Measurements from ENCODE around the gene BRI3BP.

Gene BRI3BP

DNA sequence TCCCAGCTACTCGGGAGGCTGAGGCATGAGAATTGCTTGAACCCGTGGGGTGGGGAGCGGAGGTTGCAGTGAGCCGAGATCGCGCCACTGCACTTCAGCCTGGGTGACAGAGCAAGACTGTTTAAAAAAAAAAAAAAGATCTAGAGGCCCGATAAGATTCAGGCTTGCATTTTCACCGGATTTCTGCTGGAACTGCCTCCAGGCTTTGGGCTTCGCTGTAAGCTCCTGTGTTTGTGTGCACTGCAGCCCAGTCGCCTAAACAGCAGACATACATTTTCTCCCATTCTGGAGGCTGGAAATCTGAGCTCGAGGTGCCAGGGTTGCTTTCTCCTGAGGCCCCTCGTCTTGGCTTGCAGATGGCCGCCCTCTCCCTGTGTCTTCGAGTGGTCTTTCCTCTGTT lies 12.2 kb downstream of the BRI3BP start:
- 0 out of 2 replicates have a peak, but pooled peaks cover 4% of the 10 kb centered on the region for H3K36me3 ChIP-seq (ENCODE audit: low read depth)
- TF ChIP-seq CTCF (IDR thresholded peaks at IDR 0.05; ENCODE audit: poor library complexity, severe bottlenecking) = no peak
- DNase-seq (ENCODE audit: low spot score) = no peak

GRCh38 chr12:125006365-125006764 lies 12.9 kb downstream of the BRI3BP start:
- ATAC-seq (ENCODE audit: low read depth) = no peak; the same call in 2 of the 3 replicates
- H3K36me3 ChIP-seq (ENCODE audit: low read depth) = 0 out of 2 replicates have a peak, but pooled peaks cover 4% of the 10 kb centered on the region

More for the DNA sequence above, 12.2 kb downstream of the BRI3BP start:
- H3K4me3 ChIP-seq (ENCODE audit: severe bottlenecking) = no peak overlapping the region
- no peak for ATAC-seq (ENCODE audit: low read depth)
- H3K9me3 ChIP-seq (ENCODE audit: severe bottlenecking) = no peaks in the 10 kb centered on the region
- no peak overlapping the region for H3K27ac ChIP-seq (ENCODE audit: poor library complexity, severe bottlenecking)
- H3K4me1 ChIP-seq (ENCODE audit: insufficient read depth, poor library complexity, severe bottlenecking) = no peaks in the 10 kb centered on the region
- H3K27me3 ChIP-seq (ENCODE audit: insufficient read depth, poor library complexity, severe bottlenecking) = no peaks in the 10 kb centered on the region

DNA sequence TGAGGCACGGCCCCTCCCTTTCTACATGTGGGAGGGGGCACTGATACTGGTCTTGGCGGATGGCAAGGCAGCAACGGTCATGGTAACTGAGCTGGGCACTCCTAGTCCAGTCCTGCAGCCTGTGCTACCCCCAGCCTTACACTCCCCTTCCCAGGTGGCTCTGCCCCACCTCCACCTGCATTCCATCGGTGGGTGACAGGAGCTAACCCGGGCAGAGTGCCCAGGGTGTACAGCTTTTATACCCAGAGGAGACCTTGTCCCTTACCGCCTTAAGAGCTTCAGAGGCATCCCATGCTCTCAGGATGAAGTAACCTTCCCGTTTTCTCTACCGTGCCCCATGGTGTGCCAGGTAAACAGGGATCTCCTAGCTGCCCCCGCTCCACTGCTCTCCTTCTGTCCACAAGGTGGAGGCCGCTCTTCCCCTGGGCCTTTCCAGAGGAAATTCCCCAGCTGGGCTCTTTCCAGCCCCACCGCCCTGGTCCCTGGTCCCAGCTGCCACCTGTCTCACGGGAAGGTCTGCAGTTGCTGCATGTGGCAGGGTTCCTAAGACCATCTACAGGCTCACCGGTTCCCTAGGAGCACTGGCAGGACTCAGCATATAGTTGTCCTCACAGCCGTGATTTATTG lies 20.5 kb downstream of the BRI3BP start:
- 0 out of 3 replicates have a peak, but pooled peaks have one; percentile 12 for ATAC-seq (ENCODE audit: low read depth)
- no peak for DNase-seq (ENCODE audit: low spot score)
- Histone ChIP-seq H3K4me1 (ENCODE audit: insufficient read depth, poor library complexity, severe bottlenecking) (no peaks in the 10 kb centered on the region), H3K27me3 (ENCODE audit: insufficient read depth, poor library complexity, severe bottlenecking) (no peaks in the 10 kb centered on the region), H3K27ac (ENCODE audit: poor library complexity, severe bottlenecking) (no peak overlapping the region), H3K9me3 (ENCODE audit: severe bottlenecking) (no peaks in the 10 kb centered on the region), H3K4me3 (ENCODE audit: severe bottlenecking) (no peak overlapping the region), H3K36me3 (ENCODE audit: low read depth) (peaks cover 19% of the 10 kb centered on the region; the same call in 1 of the 2 replicates)
- no peak for TF ChIP-seq CTCF (IDR thresholded peaks at IDR 0.05; ENCODE audit: poor library complexity, severe bottlenecking)

More at GRCh38 chr12:125006365-125006764, 12.9 kb downstream of the BRI3BP start:
- no peaks in the 10 kb centered on the region for H3K27me3 ChIP-seq (ENCODE audit: insufficient read depth, poor library complexity, severe bottlenecking)
- no peaks in the 10 kb centered on the region for H3K4me1 ChIP-seq (ENCODE audit: insufficient read depth, poor library complexity, severe bottlenecking)
- H3K27ac ChIP-seq (ENCODE audit: poor library complexity, severe bottlenecking) = no peak overlapping the region
- no peak for TF ChIP-seq CTCF (IDR thresholded peaks at IDR 0.05; ENCODE audit: poor library complexity, severe bottlenecking)
- no peak for DNase-seq (ENCODE audit: low spot score)
- no peak overlapping the region for H3K4me3 ChIP-seq (ENCODE audit: severe bottlenecking)
- no peaks in the 10 kb centered on the region for H3K9me3 ChIP-seq (ENCODE audit: severe bottlenecking)

DNA sequence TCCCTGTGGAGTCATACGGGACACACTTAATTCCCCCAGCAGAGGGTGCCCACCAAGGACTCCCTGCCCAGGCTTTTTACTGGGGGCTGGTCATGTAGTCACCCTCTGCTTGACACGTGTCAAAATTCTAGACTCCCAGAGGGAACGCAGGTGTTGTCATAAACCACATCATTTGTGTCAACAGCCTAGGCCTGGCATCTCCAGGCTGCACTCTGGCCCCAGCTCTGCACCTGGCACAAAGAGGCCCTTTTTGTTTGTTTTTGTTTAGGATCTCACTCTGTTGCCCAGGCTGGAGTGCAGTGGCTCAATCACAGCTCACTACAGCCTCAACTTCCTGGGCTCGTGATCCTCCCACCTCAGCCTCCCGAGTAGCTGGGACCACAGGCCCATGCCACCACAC lies 21.1 kb downstream of the BRI3BP start:
- DNase-seq (ENCODE audit: low spot score) (no peak), ATAC-seq (ENCODE audit: low read depth) (no peak)
- Histone ChIP-seq H3K27ac (ENCODE audit: poor library complexity, severe bottlenecking) (no peak overlapping the region), H3K27me3 (ENCODE audit: insufficient read depth, poor library complexity, severe bottlenecking) (no peaks in the 10 kb centered on the region), H3K4me3 (ENCODE audit: severe bottlenecking) (no peak overlapping the region), H3K9me3 (ENCODE audit: severe bottlenecking) (no peaks in the 10 kb centered on the region), H3K36me3 (ENCODE audit: low read depth) (peaks cover 19% of the 10 kb centered on the region; the same call in 1 of the 2 replicates), H3K4me1 (ENCODE audit: insufficient read depth, poor library complexity, severe bottlenecking) (no peaks in the 10 kb centered on the region)
- TF ChIP-seq CTCF (IDR thresholded peaks at IDR 0.05; ENCODE audit: poor library complexity, severe bottlenecking) = no peak

- Histone ChIP-seq H3K4me3 (ENCODE audit: severe bottlenecking) (no peak overlapping the region), H3K36me3 (ENCODE audit: low read depth) (peaks cover 15% of the 10 kb centered on the region; the same call in 1 of the 2 replicates), H3K9me3 (ENCODE audit: severe bottlenecking) (no peaks in the 10 kb centered on the region), H3K27me3 (ENCODE audit: insufficient read depth, poor library complexity, severe bottlenecking) (no peaks in the 10 kb centered on the region), H3K4me1 (ENCODE audit: insufficient read depth, poor library complexity, severe bottlenecking) (no peaks in the 10 kb centered on the region), H3K27ac (ENCODE audit: poor library complexity, severe bottlenecking) (no peak overlapping the region)
- TF ChIP-seq CTCF (IDR thresholded peaks at IDR 0.05; ENCODE audit: poor library complexity, severe bottlenecking) = no peak
- ATAC-seq (ENCODE audit: low read depth) (no peak), DNase-seq (ENCODE audit: low spot score) (no peak)
Measured at GRCh38 chr12:125015680-125016310, 22.4 kb downstream of the BRI3BP start.

All from RWPE2 (cell line).